ENCODE measurements around the gene TMEM120A.

TMEM120A gene

GRCh38 chr7:75985009-75985517, 9.3 kb downstream of the TMEM120A start:
- no peak for DNase-seq (ENCODE audit: low spot score)
- TF ChIP-seq CTCF (IDR thresholded peaks at IDR 0.05; ENCODE audit: borderline replicate concordance, control extremely low read depth, extremely low read depth, insufficient read depth, missing control alignments): no peak
- in situ Hi-C loops (cut with MboI; ENCODE audit: low sequenced_read_pairs, unreplicated experiment): no loop called here

- no peak for TF ChIP-seq CTCF (IDR thresholded peaks at IDR 0.05; ENCODE audit: borderline replicate concordance, control extremely low read depth, extremely low read depth, insufficient read depth, missing control alignments)
- in situ Hi-C loops (cut with MboI; ENCODE audit: low sequenced_read_pairs, unreplicated experiment): no loop called here
- no peak for DNase-seq (ENCODE audit: low spot score)
Observed at GRCh38 chr7:75984130-75985008, 10.0 kb downstream of the TMEM120A start.

GRCh38 chr7:75983471-75984129, 10.8 kb downstream of the TMEM120A start:
- in situ Hi-C loops (cut with MboI; ENCODE audit: low sequenced_read_pairs, unreplicated experiment): no loop called here
- TF ChIP-seq CTCF (IDR thresholded peaks at IDR 0.05; ENCODE audit: borderline replicate concordance, control extremely low read depth, extremely low read depth, insufficient read depth, missing control alignments): no peak
- no peak for DNase-seq (ENCODE audit: low spot score)

GRCh38 chr7:75982306-75983064, 11.9 kb downstream of the TMEM120A start:
- no peak for DNase-seq (ENCODE audit: low spot score)
- in situ Hi-C loops (cut with MboI; ENCODE audit: low sequenced_read_pairs, unreplicated experiment): no loop called here
- no peak for TF ChIP-seq CTCF (IDR thresholded peaks at IDR 0.05; ENCODE audit: borderline replicate concordance, control extremely low read depth, extremely low read depth, insufficient read depth, missing control alignments)

- no peak for TF ChIP-seq CTCF (IDR thresholded peaks at IDR 0.05; ENCODE audit: borderline replicate concordance, control extremely low read depth, extremely low read depth, insufficient read depth, missing control alignments)
- in situ Hi-C loops (cut with MboI; ENCODE audit: low sequenced_read_pairs, unreplicated experiment): no loop called here
- no peak for DNase-seq (ENCODE audit: low spot score)
Observed at GRCh38 chr7:75981453-75982305, 12.7 kb downstream of the TMEM120A start.

- in situ Hi-C loops (cut with MboI; ENCODE audit: low sequenced_read_pairs, unreplicated experiment): no loop called here
- no peak for TF ChIP-seq CTCF (IDR thresholded peaks at IDR 0.05; ENCODE audit: borderline replicate concordance, control extremely low read depth, extremely low read depth, insufficient read depth, missing control alignments)
- no peak for DNase-seq (ENCODE audit: low spot score)
Observed at GRCh38 chr7:75981203-75981452, 13.3 kb downstream of the TMEM120A start.

Data from GM13976 (cell line).